HuH-7.5 (cell line): Measurements from ENCODE around the gene KRT85.
"Not testable (repeated sequence)": the region's sequence is repeated elsewhere in the genome, so short reads cannot be mapped to it uniquely, and the experiment has no call there.

Experiments used
- DNase-seq: peaks from one replicate; pipeline ENCODE4 v3.0.0; 2011; ENCODE audit warnings: low spot score

Gene KRT85

DNA sequence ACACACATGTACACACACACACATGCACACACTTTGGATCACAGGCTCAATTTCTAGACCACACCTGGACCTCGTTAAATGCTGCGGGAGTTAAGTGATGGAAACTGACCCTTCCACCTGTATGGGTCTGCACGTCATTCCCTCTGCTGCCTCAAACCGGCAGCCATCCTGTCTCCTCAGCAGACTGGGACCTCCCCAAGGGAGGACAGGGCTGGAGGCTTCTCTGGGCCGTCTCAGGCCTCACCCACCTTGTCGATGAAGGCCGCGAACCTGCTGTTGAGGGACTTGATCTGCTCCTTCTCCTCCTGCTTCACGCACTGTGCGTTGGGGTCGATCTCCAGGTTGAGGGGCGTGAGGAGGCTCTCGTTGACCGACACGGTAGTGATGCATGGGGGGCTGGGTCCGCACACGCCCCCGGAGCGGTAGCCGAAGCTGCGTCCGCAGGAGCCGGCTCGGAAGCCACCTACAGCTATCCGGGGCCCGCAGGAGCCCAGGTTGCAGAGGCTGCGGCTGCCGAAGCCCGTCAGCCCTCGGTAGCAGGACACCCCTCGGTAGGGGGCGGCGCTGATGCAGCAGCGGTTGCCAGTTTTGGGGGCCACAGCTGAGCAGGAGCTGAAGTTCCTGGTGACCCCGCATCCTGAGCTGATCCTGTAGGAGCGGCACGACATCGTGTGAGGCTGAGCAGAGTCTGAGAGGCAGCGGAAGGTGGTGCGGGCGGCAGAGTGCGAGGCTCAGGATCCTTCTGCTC, at the start of gene KRT85:
TSS of gene KRT85 (minus strand) at position 744 of the 748 bp plus-strand sequence. CDS start at position 668, 76 bp downstream.
- no peak for DNase-seq

DNA sequence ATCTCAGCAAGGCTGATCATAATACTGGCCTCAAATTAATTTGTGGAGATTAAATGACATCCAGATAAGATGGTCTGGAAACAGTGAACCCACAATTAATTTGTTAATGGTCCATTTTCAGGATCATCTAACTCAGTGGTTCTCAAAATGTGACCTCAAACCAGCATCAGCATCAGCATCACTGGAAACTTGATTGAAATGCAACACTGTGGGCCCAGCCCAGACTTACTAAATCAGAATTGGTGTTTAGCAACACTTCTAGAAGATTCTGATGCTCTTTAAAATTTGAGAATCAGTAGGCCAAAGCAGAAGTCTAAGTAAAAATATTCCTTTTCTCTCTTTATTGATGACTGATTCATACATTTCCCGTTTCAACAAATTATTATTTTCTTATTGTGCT, 49.5 kb upstream of the KRT85 start:
- DNase-seq = no peak

DNA sequence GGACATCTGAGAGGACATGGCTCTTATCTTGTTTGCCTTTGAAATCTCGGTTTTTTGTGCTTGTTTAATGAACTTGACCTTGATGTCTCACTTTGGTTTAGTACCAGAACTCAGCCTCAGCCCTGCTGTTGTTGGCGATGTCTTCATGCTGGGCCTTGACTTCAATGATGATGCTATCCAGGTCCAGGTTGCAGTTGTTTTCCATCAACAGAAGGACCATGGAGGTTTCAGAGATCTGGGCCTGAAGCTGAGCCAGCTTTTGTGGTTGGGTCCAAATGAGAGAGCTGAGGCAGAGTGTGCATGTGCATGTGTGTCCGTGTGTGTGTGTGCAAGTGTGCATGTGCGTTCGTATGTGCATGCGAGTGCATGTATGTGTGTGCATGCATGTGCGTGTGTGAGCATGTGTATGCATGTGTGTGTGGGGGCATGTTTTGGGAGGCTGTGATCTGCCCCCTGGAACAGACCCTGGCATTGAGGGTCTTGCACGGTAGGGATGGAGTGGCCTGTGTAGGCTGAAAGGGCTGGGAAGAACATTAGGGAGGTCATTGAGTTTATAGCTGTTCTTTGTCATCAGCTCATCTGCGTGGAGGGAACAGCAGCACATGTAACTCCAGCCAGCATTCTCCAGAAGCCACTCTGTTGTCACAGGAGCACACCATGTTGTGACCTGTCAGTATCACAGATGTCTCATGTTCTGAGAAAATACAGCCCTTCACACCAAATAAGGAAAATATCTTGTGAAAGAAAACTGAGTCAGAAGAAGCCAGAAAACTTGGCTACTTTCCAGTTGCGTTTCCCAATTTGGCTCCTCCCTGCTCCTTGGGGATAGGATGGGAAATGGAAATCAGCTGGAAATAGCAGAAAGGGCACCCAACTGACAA, 48.8 kb upstream of the KRT85 start:
- no peak for DNase-seq

DNA sequence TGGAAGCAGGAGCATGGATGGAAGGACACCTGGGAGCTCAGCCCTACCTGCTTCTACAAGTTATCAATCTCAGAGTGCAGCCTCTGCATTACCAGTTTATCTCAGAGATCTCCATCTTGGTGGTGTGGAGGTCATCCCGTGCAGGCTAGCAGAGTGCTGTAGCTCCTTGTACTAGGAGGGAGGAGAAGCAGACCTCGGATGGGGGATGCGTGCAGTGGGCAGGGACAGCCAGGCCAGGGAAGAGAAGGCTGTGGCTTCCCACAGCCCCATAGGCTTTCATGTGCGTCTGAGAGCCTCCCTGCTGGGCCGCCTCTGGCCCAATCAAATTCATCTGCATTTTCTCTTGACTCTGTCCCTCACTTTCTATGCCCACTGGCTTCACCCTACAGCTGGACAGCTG, 47.7 kb upstream of the KRT85 start:
- no peak for DNase-seq

DNA sequence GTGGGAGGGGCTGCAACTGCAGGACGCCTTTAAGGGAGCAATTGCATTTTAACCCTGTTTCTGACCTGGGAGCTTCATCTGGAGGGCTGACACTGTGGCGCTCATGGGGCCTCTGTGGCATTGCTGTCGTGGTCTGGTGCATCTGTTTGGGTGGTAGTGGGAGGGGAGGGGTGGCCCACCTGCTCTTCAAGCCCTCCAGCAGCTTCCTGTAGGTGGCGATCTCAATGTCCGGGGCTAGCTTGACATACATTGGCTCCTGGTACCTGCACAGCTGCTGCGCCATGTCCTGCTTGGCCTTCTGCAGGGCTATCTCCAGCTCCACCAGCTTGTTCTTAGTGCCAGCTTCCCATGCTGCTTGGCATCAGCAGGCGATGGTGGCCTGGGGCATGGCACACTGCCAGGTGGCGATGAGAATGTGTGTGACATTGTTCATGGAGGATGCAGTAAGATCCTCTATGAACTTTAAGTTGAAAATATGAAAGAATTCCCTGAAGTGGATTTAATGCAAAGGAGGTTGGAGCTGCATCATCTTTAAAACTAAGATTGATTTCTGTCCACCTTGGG, 46.6 kb upstream of the KRT85 start:
- DNase-seq = no peak

DNA sequence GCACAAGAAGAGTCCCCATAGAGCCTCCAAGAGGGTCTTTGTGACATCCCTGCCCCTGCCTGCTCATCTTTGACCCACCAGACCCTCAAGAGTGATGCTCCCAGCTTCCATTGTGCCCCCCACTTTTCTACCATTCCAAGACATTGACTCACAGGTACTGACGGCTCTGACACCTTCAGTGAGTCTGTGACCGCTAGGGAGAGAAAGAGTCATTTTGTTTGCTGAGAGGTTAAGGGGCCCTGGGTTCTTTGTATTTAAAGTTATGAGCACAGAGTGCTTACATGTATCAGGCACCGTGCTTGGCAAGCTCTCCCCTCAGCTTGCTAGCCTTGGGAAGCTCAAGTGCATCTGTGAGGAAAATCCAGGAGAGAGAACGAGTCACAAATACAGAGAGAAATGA, 45.9 kb upstream of the KRT85 start:
- no peak for DNase-seq

DNA sequence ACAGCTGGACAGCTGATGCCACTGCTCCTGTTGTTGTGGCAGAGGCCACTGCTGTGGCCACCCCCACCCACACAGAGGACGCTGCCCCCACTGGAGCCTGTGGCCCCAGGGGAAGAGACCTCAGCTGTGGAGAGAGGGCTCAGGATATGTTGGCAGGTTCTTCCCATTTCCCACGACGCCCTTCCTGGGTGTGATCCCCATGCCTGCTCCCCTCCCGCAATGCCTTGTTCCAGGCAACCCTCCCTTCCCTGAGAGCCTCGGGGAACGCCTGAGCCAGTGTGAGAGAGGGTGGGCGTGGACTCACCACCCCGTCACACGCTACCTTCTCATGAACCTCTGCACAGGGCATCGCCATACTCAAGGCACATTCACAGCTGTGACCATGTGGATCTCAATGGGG, 44.5 kb upstream of the KRT85 start:
- DNase-seq = no peak

DNA sequence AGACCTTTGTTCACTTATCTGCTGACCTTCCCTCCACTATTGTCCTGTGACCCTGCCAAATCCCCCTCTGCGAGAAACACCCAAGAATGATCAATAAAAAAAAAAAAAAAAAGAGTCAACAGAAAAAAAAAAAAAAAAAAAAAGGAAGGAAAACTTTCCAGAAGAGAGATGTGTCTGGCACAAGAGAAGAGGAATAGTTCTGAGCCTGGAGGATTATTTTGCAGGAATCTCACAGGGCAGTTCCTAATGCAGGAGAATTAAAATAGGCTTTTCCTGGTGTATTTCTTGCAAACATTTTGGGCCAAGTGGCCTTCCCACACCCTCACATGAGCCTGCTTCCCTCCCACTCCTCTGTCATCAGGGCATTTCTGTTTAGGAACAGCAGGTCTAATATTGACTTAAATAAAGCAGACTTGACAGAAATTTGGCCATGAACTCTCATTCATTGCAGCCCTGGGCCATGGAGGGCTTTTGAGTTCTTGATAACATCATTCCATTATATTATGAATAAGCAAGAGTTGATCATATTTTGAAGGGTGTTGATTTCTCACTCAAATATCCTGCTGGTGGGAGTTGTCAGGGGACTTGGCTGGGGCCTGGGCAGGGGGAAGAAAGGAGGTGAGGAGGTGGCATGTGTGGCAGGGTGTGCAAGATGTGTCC, 43.4 kb upstream of the KRT85 start:
- not testable (repeated sequence) for DNase-seq

DNA sequence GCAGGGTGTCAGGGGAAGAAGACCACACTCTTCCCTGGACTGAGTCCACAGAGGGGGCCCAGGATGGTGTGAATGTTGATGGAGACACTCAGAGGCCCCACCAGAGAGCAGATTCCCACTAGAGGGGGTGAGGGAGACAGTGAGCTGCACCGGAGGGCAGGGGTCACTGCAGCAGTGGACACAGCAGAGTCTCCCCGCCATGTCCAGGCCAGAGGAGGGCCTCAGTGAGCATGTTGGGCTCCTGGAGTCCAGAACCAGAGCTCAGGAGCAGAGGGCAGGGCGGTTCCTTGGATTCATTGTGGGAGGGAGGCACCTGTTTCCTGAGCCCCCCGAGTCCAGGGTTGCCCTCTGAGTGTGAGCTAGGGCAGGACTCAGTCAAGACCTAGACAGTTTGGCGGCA, 40.6 kb upstream of the KRT85 start:
- DNase-seq = no peak

DNA sequence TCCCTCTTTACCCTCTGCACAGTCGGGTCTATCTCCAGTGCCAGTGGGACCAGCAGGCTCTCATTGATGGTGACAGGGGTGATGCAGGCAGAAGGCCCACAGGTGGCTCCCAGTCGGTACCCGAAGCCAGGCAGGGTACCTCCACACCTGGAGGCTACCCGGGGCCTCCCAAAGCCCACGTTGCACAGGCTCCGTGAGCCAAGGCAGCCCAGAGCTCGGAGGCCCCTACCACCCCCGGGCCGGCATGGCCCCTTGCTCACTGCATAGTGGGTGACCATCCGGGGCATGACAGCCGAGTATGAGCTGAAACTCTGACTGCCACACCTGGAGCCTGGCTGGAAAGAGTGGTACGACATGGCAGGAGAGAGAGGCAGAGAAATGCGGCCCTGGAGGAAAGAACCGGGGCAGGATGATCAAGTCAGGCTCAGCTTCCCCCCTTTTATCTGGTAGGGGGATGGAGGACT, 38.7 kb upstream of the KRT85 start, which contains the start of gene KRT82:
TSS of gene KRT82 (minus strand) at position 414 of the 464 bp plus-strand sequence. CDS start at position 356, 58 bp downstream.
- DNase-seq = no peak

DNA sequence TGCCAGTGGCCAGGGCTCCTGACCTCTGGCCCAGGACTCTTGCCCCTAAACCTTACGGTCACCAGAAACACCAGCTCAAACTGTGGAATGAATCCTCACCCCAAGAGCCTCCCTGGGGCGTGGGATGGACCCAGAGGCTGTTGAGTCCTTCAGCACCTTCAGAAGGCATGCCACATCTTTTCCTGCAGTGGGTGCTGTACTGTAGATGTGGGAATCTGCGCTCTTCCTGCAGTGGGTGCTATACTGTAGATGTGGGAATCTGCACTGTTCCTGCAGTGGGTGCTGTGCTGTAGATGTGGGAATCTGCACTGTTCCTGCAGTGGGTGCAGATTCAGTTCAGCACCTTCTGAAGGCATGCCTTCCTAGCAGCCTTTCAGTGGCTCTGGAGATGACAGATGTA, 37.7 kb upstream of the KRT85 start:
- no peak for DNase-seq

DNA sequence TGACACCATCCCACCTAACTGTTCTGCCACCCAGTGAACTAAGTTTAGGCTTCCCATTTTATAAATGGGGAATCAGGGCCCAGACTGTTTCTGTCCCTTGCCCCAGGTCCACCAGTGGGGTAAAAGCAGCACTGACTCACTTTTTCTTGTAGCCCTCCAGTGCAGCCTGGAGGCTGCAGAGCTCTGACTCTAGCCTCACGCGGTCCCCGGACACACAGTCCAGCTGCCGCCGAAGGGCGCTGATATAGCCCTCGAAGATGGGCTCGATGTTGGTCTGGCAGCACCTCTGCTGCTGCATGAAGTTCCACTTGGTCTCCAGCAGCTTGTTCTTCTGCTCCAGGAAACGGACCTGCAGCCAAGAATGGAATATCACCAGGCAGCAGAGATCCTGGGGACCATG, 36.3 kb upstream of the KRT85 start:
- DNase-seq = no peak

DNA sequence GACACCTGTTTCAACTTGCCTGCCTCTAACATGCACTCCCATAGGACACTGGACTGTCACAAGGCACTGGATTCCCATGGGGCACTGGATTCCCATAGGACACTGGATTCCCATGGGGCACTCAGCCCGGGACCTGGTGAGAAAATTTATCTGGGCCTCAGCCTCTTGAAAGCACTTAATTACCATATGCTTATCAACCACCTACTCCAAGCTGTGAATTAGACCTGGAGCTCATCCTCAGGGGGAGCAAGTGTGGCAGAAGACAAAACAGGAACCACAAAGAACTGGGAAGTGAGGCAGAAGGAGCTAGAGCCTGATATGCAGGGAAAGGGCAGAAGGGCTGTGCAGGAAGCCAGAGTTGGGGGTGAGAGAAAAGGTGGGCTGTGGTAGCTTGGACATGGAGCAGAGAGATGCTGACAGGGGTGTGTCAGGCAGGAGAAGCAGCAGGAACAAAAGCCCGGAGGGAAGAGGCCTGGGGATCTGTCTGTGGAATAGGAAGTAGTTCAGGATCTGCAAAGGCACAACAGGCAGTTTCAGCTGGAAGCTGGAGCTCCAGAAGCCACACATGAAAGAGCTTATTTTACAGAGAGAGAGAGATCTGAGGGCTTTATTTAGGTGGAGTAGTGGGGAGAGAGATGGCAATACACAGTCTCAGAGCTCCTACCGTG, 35.7 kb upstream of the KRT85 start:
- no peak for DNase-seq

DNA sequence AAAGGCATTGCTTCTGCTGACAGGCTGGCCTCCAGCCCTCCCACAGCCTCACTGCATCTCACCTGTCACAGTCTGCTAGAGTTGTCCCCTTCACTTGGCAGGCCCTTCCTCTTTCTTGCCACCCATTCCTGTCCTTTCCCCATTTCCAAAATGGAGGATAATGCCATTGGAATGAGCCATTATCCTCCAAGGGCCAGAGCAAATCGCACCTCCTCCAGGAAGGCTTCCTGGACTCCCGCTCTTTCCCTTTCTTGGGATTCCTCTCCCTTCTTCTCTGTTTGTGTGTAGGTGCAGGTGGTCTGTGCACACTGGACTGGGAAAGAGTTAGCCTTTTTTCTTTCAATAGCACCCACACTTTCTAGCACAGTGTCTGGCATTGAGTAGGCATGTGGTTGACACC, 35.1 kb upstream of the KRT85 start:
- DNase-seq = no peak

DNA sequence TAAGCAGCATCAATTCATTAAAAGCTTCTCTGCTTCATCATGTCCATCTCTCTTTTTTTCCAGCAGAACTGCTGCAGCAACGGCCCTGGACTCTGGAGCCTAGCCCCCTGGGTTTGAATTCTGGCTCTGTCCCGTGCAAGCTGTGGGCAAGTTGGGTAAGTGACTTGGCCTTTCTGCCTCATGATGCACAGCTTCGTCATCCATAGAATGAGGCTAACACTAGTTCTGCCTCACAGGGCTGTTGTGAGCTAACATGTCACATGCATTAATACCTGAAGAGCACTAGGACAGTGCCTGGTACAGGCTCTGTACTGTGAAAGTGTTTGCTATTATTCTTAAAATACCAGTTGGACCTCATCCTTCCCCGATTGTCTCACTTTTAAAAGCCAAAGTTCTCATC, 34.6 kb upstream of the KRT85 start:
- no peak for DNase-seq

DNA sequence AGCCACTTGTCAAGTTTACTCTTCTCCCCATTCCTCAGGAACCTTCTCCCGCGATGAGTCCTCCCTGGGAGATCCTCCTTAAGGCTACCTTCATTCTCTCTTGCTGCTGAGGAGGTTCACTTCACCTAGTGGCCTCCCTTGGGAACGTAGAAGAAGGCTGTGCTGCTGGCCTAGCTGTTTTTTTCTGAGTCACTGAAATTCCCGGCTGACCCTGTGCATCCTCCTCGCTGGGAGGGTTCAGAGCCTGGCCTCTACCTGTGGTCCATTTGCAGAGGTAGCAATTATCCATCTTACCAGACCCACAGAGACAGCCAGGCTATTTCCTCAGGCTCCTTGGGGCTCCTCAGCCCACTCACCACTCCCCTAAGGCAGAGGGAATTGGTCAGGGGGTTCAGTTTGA, 34.2 kb upstream of the KRT85 start:
- DNase-seq = no peak

DNA sequence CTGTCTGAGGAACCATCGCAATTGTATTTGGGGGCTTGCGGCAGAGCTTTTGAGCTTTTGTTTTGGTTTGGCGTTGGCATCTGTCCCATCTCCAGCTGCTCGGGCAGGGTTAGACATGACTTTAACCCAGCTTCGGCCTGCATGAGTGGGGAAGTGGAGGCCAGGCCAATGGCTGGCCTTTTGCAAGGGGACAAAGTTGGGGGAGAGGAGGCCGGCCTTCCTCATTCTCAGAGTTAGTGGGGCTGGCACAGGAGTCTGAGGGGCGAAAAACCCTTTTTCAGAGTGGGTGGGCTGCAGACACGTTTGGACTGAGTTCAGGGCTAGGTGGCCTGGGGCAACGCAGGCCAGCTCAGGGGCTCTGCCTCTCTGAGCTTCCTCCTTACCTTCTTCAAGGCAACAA, 33.6 kb upstream of the KRT85 start:
- DNase-seq = no peak

DNA sequence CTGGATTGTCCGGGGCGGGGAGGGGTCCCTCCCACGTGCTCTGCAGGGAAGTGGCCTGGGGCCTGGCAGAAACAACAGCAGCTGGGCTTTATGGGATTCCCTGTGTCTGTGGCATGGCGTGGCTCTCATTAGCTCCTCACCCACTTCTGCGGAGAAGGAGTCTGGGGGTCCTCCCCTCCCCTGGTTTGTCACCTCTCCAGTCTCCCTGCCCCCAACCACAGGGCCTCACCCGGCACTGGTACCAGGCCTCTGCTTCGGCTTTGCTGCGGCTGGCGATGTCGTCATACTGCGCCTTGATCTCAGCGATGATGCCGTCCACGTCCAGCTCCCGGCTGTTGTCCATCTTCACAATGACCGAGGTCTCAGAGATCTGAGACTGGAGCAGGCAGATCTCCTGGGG, 32.5 kb upstream of the KRT85 start:
- DNase-seq = no peak

DNA sequence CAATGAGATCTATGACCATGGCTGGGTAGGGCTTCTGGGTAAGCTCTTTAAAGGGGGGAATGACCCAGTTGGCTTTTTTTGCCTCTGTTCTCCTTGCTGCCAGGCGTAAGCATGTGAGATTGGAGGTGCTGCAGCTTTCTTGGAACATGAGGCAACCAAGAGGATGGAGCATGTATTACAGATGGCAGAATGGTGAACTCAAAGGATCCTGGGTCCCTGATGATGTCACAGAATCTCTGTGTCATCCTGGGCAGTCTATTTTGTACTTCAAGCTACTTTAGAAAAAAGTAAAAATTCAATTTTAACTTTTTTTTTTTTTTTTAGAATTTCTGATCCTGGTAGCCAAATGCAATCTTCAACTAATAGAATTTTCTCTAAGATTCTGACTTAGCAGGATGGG, 30.9 kb upstream of the KRT85 start:
- DNase-seq = no peak

DNA sequence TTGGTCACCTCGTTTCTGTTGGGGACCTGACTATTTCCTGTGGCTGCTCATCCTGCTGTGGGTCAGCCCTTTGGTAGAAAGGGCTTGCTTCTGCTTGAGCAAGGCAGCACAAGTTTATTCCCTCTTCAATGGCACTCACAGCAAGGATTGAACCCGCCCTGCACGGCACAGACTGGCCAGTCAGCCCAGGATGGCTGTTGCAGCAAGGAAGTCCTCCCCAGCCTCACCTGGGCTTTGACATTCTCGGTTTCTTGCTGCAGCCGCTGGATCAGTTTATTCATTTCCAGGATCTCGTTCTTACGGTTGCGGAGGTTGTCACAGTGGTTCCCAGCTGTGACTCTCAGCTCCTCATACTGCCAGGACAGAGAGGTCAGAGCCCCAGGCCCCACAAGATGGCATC, 29.4 kb upstream of the KRT85 start:
- no peak for DNase-seq

DNA sequence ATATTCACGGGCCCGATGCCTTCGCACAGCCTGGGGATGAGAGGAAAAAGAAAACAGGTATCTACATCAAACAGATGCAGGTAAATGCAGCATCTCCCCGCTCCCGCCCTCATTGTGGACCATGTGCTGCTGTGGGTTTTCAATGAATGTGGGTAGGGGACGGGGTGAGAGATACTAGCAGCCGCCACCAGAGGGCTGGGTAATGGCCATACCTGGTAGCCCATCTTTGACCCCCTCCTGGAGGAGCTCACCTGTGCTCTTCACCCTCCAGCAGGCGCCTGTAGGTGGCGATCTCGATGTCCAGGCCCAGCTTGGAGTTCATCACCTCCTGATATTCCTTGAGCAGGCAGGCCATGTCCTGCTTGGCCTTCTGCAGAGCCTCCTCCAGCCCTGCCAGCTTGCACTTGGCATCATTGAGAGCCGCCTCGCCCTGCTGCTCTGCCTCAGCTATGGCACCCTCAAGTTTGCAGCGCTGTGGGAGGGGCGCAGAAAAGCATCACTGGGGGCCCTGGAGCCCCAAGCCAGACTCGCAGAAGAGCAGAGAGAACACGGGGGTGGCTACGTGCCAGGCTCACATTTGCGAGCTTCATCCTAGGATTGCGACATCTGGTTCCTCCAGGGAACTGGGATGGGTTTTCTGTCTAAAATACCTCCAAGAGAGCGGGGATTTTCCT, 28.6 kb upstream of the KRT85 start:
- peak; percentile 61 for DNase-seq
